ENCODE results near the gene USP48. TPM values are rescaled to one million over a fixed set of nuclear protein-coding genes. Genes with fewer than 3 reads are reported as not detected.

The USP48 gene
- total and polyA plus RNA-seq, 2 of the 4 experiments (the other 2 are of a cell fraction), result 24.7 to 25.0 TPM

- in situ Hi-C loops (cut with MboI; ENCODE audit: low sequenced_read_pairs), result no loop called here
- 40% methylated on average over 11 of the region's 32 CpGs; no CpG with 5 or more reads in 1 of the 2 experiments for WGBS, 2 experiments (ENCODE audit: extremely low coverage in 2 of 2, insufficient read length in 1 of 2)
- Histone ChIP-seq H2AFZ (replicated peaks; ENCODE audit: low read length, poor library complexity) (peak overlapping the region; percentile 98), H3K9me1 (ENCODE audit: insufficient read depth, low read length) (no peaks in the 10 kb centered on the region), H3K79me1 (ENCODE audit: low read depth in 1 of 2, low read length in 2 of 2) (peaks cover 0 to 22% of the 10 kb centered on the region in 2 experiments; a peak in 3 of 4 replicates), H3K9ac (ENCODE audit: low read depth, low read length) (0 out of 2 replicates have a peak overlapping the region, but pooled peaks have one; percentile 18), H4K20me1 (ENCODE audit: insufficient read depth, low read length) (peaks cover 23% of the 10 kb centered on the region), H2BK15ac (ENCODE audit: low read depth, low read length) (peak overlapping the region; percentile 8; the same call in 1 of the 3 replicates), H2AK9ac (replicated peaks; ENCODE audit: low read depth, low read length, poor library complexity) (peak overlapping the region; percentile 100), H2BK5ac (ENCODE audit: low read depth, low read length, poor library complexity, severe bottlenecking) (peak overlapping the region; percentile 99), H3K27me3 (ENCODE audit: control insufficient read depth, insufficient read depth, low read length) (no peaks in the 10 kb centered on the region), H3K9me3 (ENCODE audit: control insufficient read depth, insufficient read depth, low read length) (no peaks in the 10 kb centered on the region), H3K4me1 (ENCODE audit: control insufficient read depth, insufficient read depth, low read length) (0 out of 2 replicates have a peak, but pooled peaks cover 1% of the 10 kb centered on the region), H3K27ac (ENCODE audit: insufficient read depth, low read length) (peak overlapping the region; percentile 62), H3K18ac (ENCODE audit: low read depth, low read length) (peak overlapping the region; percentile 21; the same call in 1 of the 2 replicates), H3K36me3 (ENCODE audit: control insufficient read depth, insufficient read depth, low read length) (no peaks in the 10 kb centered on the region), H3K4me2 (ENCODE audit: low read depth, low read length) (peak overlapping the region; percentile 88), H2BK120ac (ENCODE audit: low read depth, low read length) (peak overlapping the region; percentile 56), H4K5ac (ENCODE audit: low read depth, low read length) (peak overlapping the region; percentile 67), H3K23ac (ENCODE audit: low read depth, low read length) (peak overlapping the region; percentile 21; the same call in 1 of the 2 replicates), H3K56ac (ENCODE audit: extremely low read depth, insufficient read depth, low read length) (peak overlapping the region; percentile 12; the same call in 1 of the 2 replicates), H3K4ac (ENCODE audit: low read depth, low read length) (peak overlapping the region; percentile 100; the same call in 1 of the 2 replicates), H4K91ac (ENCODE audit: insufficient read depth, low read depth, low read length) (0 out of 2 replicates have a peak overlapping the region, but pooled peaks have one; percentile 26), H3K14ac (replicated peaks; ENCODE audit: low read depth, low read length) (0 out of 2 replicates have a peak overlapping the region, but pooled peaks have one; percentile 28), H3K4me3 (ENCODE audit: insufficient read depth, low read depth, low read length) (peak overlapping the region; percentile 66; the same call in 1 of the 2 replicates), H2AK5ac (ENCODE audit: low read depth, low read length) (no peak overlapping the region), H4K8ac (ENCODE audit: low read depth in 2 of 2, low read length in 2 of 2) (peak overlapping the region; percentile 97 to 100), H2BK20ac (ENCODE audit: low read depth, low read length) (peak overlapping the region; percentile 7)
- ATAC-seq (ENCODE audit: low read depth) (peak; percentile 21), DNase-seq (peak; percentile 83)
- POLR2A ChIA-PET (ENCODE audit: unreplicated experiment), result no interaction called here
- no peak for TF ChIP-seq CTCF (conservative IDR thresholded peaks at IDR 0.05; ENCODE audit: low read depth, low read length)
- TF ChIP-seq CHD1 (IDR thresholded peaks at IDR 0.05; ENCODE audit: low read depth, low read length), result no peak
- peak; percentile 66; the same call in 1 of the 2 replicates for TF ChIP-seq MAZ (IDR thresholded peaks at IDR 0.05; ENCODE audit: borderline replicate concordance, low read depth, low read length)
- 0 out of 2 replicates have a peak, but pooled peaks have one; percentile 1 for TF ChIP-seq FOS (IDR thresholded peaks at IDR 0.05; ENCODE audit: low read depth, low read length)
- TF ChIP-seq CEBPB (IDR thresholded peaks at IDR 0.05; ENCODE audit: low read depth, low read length), result no peak
- TF ChIP-seq RFX5 (IDR thresholded peaks at IDR 0.05; ENCODE audit: low read depth, low read length), result no peak
- TF ChIP-seq RAD21 (IDR thresholded peaks at IDR 0.05; ENCODE audit: low read length), result no peak
- no peak for TF ChIP-seq POLR2A (IDR thresholded peaks at IDR 0.05; ENCODE audit: low read depth, low read length)
- no peak for TF ChIP-seq SMC3 (IDR thresholded peaks at IDR 0.05; ENCODE audit: low read depth, low read length)
- no peak for TF ChIP-seq NFE2L2 (IDR thresholded peaks at IDR 0.05; ENCODE audit: low read depth, low read length)
- TF ChIP-seq RCOR1 (IDR thresholded peaks at IDR 0.05; ENCODE audit: insufficient replicate concordance, low read length), result peak; percentile 21
- intact Hi-C loops (cut with micrococcal nuclease), result loop anchor here (5.0 to 10.0 kb wide), 2 partner anchors 33 to 151 kb away; partner anchors contain the start of gene HSPG2
- CTCF ChIA-PET, result interaction anchor here (0.5 to 0.7 kb wide), 2 partner anchors 119 to 179 kb away, joined by 3 read pairs; no protein-coding TSS in a partner anchor
- no TSS peak for BruUV-seq (replicated peaks)
- dilution Hi-C loops (cut with HindIII; ENCODE audit: low sequenced_read_pairs, unreplicated experiment), result no loop called here
These were observed 992 bp upstream of the USP48 start for GRCh38 chr1:21783679-21784603.

Data from IMR-90 (cell line).